ENCODE results near the gene TRIM68. TPM values are rescaled to one million over a fixed set of nuclear protein-coding genes. Genes with fewer than 3 reads are reported as not detected.

TRIM68 gene
- total RNA-seq, 1 donor, result 17.7 TPM

GRCh38 chr11:4642043-4642442 lies 34.0 kb upstream of the TRIM68 start:
- H3K4me2 ChIP-seq (ENCODE audit: insufficient read depth, low read length), result no peak overlapping the region
- H3K4me3 ChIP-seq (ENCODE audit: insufficient read depth, low read length), result no peak overlapping the region
- H3K4me1 ChIP-seq (ENCODE audit: insufficient read depth, low read length), result no peaks in the 10 kb centered on the region
- H2AFZ ChIP-seq (ENCODE audit: low read length), result no peak overlapping the region
- H3K36me3 ChIP-seq (ENCODE audit: insufficient read depth, low read length), result no peaks in the 10 kb centered on the region
- H4K20me1 ChIP-seq (ENCODE audit: insufficient read depth, low read length), result no peaks in the 10 kb centered on the region
- H3K27me3 ChIP-seq (ENCODE audit: insufficient read depth, low read length), result peaks cover 5% of the 10 kb centered on the region
- TF ChIP-seq, protein P1, sequence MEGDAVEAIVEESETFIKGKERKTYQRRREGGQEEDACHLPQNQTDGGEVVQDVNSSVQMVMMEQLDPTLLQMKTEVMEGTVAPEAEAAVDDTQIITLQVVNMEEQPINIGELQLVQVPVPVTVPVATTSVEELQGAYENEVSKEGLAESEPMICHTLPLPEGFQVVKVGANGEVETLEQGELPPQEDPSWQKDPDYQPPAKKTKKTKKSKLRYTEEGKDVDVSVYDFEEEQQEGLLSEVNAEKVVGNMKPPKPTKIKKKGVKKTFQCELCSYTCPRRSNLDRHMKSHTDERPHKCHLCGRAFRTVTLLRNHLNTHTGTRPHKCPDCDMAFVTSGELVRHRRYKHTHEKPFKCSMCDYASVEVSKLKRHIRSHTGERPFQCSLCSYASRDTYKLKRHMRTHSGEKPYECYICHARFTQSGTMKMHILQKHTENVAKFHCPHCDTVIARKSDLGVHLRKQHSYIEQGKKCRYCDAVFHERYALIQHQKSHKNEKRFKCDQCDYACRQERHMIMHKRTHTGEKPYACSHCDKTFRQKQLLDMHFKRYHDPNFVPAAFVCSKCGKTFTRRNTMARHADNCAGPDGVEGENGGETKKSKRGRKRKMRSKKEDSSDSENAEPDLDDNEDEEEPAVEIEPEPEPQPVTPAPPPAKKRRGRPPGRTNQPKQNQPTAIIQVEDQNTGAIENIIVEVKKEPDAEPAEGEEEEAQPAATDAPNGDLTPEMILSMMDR (IDR thresholded peaks at IDR 0.05; ENCODE audit: extremely low read depth, low read depth, low read length), result no peak
- no peak overlapping the region for H3K27ac ChIP-seq (ENCODE audit: low read depth, low read length)
- H3K9me3 ChIP-seq (ENCODE audit: low read depth, low read length), result no peaks in the 10 kb centered on the region
- no peaks in the 10 kb centered on the region for H3K79me2 ChIP-seq (ENCODE audit: insufficient read depth, low read length)
- no peak for DNase-seq (ENCODE audit: insufficient read length, low spot score, missing footprints)

DNA sequence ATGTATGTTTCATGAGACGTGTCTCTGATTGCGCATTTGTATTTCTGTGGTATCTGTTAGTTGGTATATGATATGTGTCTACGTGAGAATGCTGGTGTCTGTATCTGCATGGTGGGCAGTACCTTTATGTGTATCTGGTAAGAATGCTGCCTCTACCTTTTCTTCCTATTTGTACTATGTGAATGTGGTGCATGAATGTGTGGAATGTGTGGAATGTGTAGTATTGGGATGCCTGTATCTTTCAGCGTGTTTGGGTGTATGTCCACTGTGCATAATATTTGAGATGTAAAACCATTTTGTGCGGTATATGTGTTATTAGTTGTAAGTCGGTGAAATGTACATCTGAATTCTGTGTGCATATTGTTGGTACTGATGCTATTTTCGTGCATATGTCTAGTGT lies 33.5 kb upstream of the TRIM68 start:
- DNase-seq (ENCODE audit: insufficient read length, low spot score, missing footprints), result no peak
- H2AFZ ChIP-seq (ENCODE audit: low read length), result no peak overlapping the region
- no peak overlapping the region for H3K4me3 ChIP-seq (ENCODE audit: insufficient read depth, low read length)
- TF ChIP-seq, protein P1 (IDR thresholded peaks at IDR 0.05; ENCODE audit: extremely low read depth, low read depth, low read length), result no peak
- H3K4me1 ChIP-seq (ENCODE audit: insufficient read depth, low read length), result no peaks in the 10 kb centered on the region
- no peaks in the 10 kb centered on the region for H3K9me3 ChIP-seq (ENCODE audit: low read depth, low read length)
- H3K27ac ChIP-seq (ENCODE audit: low read depth, low read length), result no peak overlapping the region
- H3K4me2 ChIP-seq (ENCODE audit: insufficient read depth, low read length), result no peak overlapping the region
- H3K27me3 ChIP-seq (ENCODE audit: insufficient read depth, low read length), result peaks cover 5% of the 10 kb centered on the region
- no peaks in the 10 kb centered on the region for H3K36me3 ChIP-seq (ENCODE audit: insufficient read depth, low read length)
- no peaks in the 10 kb centered on the region for H3K79me2 ChIP-seq (ENCODE audit: insufficient read depth, low read length)
- H4K20me1 ChIP-seq (ENCODE audit: insufficient read depth, low read length), result no peaks in the 10 kb centered on the region

DNA sequence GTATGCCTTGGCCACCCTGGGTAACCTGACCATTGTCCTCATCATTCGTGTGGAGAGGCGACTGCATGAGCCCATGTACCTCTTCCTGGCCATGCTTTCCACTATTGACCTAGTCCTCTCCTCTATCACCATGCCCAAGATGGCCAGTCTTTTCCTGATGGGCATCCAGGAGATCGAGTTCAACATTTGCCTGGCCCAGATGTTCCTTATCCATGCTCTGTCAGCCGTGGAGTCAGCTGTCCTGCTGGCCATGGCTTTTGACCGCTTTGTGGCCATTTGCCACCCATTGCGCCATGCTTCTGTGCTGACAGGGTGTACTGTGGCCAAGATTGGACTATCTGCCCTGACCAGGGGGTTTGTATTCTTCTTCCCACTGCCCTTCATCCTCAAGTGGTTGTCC lies 31.9 kb upstream of the TRIM68 start:
- H3K27me3 ChIP-seq (ENCODE audit: insufficient read depth, low read length), result peaks cover 5% of the 10 kb centered on the region
- H3K4me3 ChIP-seq (ENCODE audit: insufficient read depth, low read length), result no peak overlapping the region
- H3K79me2 ChIP-seq (ENCODE audit: insufficient read depth, low read length), result no peaks in the 10 kb centered on the region
- DNase-seq (ENCODE audit: insufficient read length, low spot score, missing footprints), result no peak
- TF ChIP-seq, protein P1 (IDR thresholded peaks at IDR 0.05; ENCODE audit: extremely low read depth, low read depth, low read length), result no peak
- no peaks in the 10 kb centered on the region for H3K36me3 ChIP-seq (ENCODE audit: insufficient read depth, low read length)
- H3K4me2 ChIP-seq (ENCODE audit: insufficient read depth, low read length), result no peak overlapping the region
- H2AFZ ChIP-seq (ENCODE audit: low read length), result no peak overlapping the region
- H3K9me3 ChIP-seq (ENCODE audit: low read depth, low read length), result no peaks in the 10 kb centered on the region
- no peaks in the 10 kb centered on the region for H4K20me1 ChIP-seq (ENCODE audit: insufficient read depth, low read length)
- H3K27ac ChIP-seq (ENCODE audit: low read depth, low read length), result no peak overlapping the region
- H3K4me1 ChIP-seq (ENCODE audit: insufficient read depth, low read length), result no peaks in the 10 kb centered on the region

DNA sequence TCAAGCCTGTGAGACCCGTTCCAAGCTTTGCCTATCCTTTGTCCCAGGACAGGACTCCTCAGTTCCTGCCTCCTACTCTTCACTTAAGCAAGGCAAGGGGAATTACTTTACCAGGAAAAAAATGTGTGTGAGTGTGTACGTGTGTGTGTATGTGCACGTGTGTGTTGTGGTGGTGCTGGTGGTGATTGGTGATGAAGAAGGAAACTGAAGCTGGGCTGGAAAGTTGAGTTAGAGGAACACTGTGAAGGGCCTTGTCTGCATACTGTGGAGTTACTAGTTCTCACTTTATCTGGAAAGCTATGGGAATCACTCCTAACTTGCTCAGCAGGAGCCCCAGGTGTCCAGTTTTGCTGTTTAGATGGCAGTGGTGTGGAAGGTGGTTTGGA lies 29.6 kb upstream of the TRIM68 start:
- no peak overlapping the region for H3K27ac ChIP-seq (ENCODE audit: low read depth, low read length)

More for the DNA sequence above, 29.6 kb upstream of the TRIM68 start:
- Histone ChIP-seq H2AFZ (ENCODE audit: low read length) (no peak overlapping the region), H4K20me1 (ENCODE audit: insufficient read depth, low read length) (no peaks in the 10 kb centered on the region), H3K9me3 (ENCODE audit: low read depth, low read length) (no peaks in the 10 kb centered on the region), H3K36me3 (ENCODE audit: insufficient read depth, low read length) (no peaks in the 10 kb centered on the region), H3K27me3 (ENCODE audit: insufficient read depth, low read length) (peaks cover 5% of the 10 kb centered on the region), H3K4me2 (ENCODE audit: insufficient read depth, low read length) (no peak overlapping the region), H3K79me2 (ENCODE audit: insufficient read depth, low read length) (no peaks in the 10 kb centered on the region), H3K4me3 (ENCODE audit: insufficient read depth, low read length) (no peak overlapping the region), H3K4me1 (ENCODE audit: insufficient read depth, low read length) (no peaks in the 10 kb centered on the region)
- TF ChIP-seq, protein P1 (IDR thresholded peaks at IDR 0.05; ENCODE audit: extremely low read depth, low read depth, low read length), result no peak
- no peak for DNase-seq (ENCODE audit: insufficient read length, low spot score, missing footprints)

Data from osteoblast (primary cell).